GM12892 (cell line): Measurements from ENCODE around the gene PIK3R2.

Source experiments
- POLR2A ChIP-seq: IDR thresholded peaks from 2 replicates; pipeline ENCODE4 v1.6.1; 2011; ENCODE audit warnings: low read depth, low read length, control low read depth
- POLR2AphosphoS5 ChIP-seq: IDR thresholded peaks from 2 replicates; pipeline ENCODE4 v1.6.1; 2011; ENCODE audit warnings: low read depth, low read length, control low read depth

DNA sequence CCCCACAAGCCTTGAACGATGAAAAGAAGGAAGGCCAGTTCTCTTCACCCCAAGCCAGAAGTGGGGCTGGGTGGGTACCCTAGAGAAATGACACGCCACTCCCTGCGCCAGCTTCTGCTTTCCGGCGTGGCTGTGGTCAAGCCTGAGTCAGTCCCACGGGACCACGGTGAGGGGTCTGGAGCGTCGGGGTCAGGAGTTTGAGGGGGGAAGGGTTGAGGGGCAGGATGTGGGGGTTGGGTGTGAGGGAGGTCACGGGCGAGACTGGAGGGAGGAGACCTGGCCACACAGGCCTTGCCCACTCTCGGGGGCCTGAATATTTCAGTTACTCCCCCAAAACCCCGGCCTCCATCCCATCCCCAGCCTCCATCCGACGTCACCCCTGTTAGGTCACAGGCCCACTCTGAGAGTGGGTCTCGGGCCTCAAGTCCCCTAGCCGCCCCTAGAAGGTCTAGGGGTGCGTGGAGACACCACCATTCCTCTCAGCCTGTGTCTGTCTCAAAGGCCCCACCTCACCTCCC is 20.1 kb downstream of the PIK3R2 start:
- TF ChIP-seq POLR2A (no peak), POLR2AphosphoS5 (no peak)
